UCSD-AML1 (cell line): ENCODE results near the gene MED12L.

Source experiments
- DNase-seq: peaks from one replicate; lab custom pipeline; 2025; ENCODE audit not compliant: unreplicated experiment; lab: John Stamatoyannopoulos, UW

Gene MED12L

GRCh38 chr3:151281671-151282324 is 196.3 kb downstream of the MED12L start:
- DNase-seq: no peak

- no peak for DNase-seq
These were observed 197.5 kb downstream of the MED12L start for GRCh38 chr3:151282921-151283320.

GRCh38 chr3:151283387-151283786 is 197.9 kb downstream of the MED12L start:
- DNase-seq: no peak

- DNase-seq: peak; percentile 21
These were observed 198.5 kb downstream of the MED12L start for GRCh38 chr3:151283907-151284461.

- DNase-seq: no peak
These were observed 200.5 kb downstream of the MED12L start for GRCh38 chr3:151285940-151286339.

- DNase-seq: no peak
These were observed 204.0 kb downstream of the MED12L start for GRCh38 chr3:151289445-151289844.

GRCh38 chr3:151290673-151291072 is 205.2 kb downstream of the MED12L start:
- DNase-seq: no peak

- DNase-seq: no peak
These were observed 207.7 kb downstream of the MED12L start for GRCh38 chr3:151293127-151293526.

- DNase-seq: no peak
These were observed 210.8 kb downstream of the MED12L start for GRCh38 chr3:151296226-151296625.

GRCh38 chr3:151297429-151297828 is 212.0 kb downstream of the MED12L start:
- DNase-seq: no peak

- DNase-seq: no peak
These were observed 213.5 kb downstream of the MED12L start for GRCh38 chr3:151299006-151299405.

- no peak for DNase-seq
These were observed 215.1 kb downstream of the MED12L start for GRCh38 chr3:151300539-151300938.

- DNase-seq: no peak
These were observed 216.3 kb downstream of the MED12L start for GRCh38 chr3:151301787-151302186.

- DNase-seq: no peak
These were observed 218.3 kb downstream of the MED12L start for GRCh38 chr3:151303751-151304150.

- no peak for DNase-seq
These were observed 219.8 kb downstream of the MED12L start for GRCh38 chr3:151305060-151305774.

- no peak for DNase-seq
These were observed 220.3 kb downstream of the MED12L start for GRCh38 chr3:151305775-151306151.

- DNase-seq: no peak
These were observed 220.8 kb downstream of the MED12L start for GRCh38 chr3:151306168-151306810.

- no peak for DNase-seq
These were observed 221.7 kb downstream of the MED12L start for GRCh38 chr3:151307131-151307530.

GRCh38 chr3:151307583-151308488 is 222.4 kb downstream of the MED12L start:
- no peak for DNase-seq

GRCh38 chr3:151309566-151309965 is 224.1 kb downstream of the MED12L start:
- DNase-seq: no peak

- DNase-seq: no peak
These were observed 227.5 kb downstream of the MED12L start for GRCh38 chr3:151312972-151313371.
